IPS-18c (cell line): ENCODE data around the gene ADGRV1.
"Not testable (repeated sequence)": the region's sequence is repeated elsewhere in the genome, so short reads cannot be mapped to it uniquely, and the experiment has no call there.

ENCODE experiments used
- H3K4me3 ChIP-seq: 2 replicates; pipeline ENCODE4 v1.7.0; 2013; ENCODE audit warnings: low read depth, mild to moderate bottlenecking, low read length, moderate library complexity; ENCODE audit not compliant: insufficient read depth
- H3K9me3 ChIP-seq: one replicate; pipeline ENCODE4 v1.6.1; 2013; ENCODE audit warnings: mild to moderate bottlenecking, low read length, moderate library complexity; ENCODE audit not compliant: control insufficient read depth, insufficient read depth

Gene ADGRV1

GRCh38 chr5:90803381-90803780, 244.8 kb downstream of the ADGRV1 start:
- Histone ChIP-seq H3K4me3 (no peak overlapping the region), H3K9me3 (peaks cover 2% of the 10 kb centered on the region)

GRCh38 chr5:90803876-90804275, 245.3 kb downstream of the ADGRV1 start:
- Histone ChIP-seq H3K4me3 (no peak overlapping the region), H3K9me3 (no peaks in the 10 kb centered on the region)

- no peak overlapping the region for H3K4me3 ChIP-seq
- no peaks in the 10 kb centered on the region for H3K9me3 ChIP-seq
Measured at GRCh38 chr5:90807496-90807895, 248.9 kb downstream of the ADGRV1 start.

- Histone ChIP-seq H3K4me3 (no peak overlapping the region), H3K9me3 (no peaks in the 10 kb centered on the region)
Measured at GRCh38 chr5:90809311-90810056, 250.9 kb downstream of the ADGRV1 start.

GRCh38 chr5:90810211-90810610, 251.6 kb downstream of the ADGRV1 start:
- H3K9me3 ChIP-seq, result no peaks in the 10 kb centered on the region
- no peak overlapping the region for H3K4me3 ChIP-seq

GRCh38 chr5:90813392-90813791, 254.8 kb downstream of the ADGRV1 start:
- Histone ChIP-seq H3K4me3 (no peak overlapping the region), H3K9me3 (no peaks in the 10 kb centered on the region)

- not testable (repeated sequence) for H3K4me3 ChIP-seq, H3K9me3 ChIP-seq
Measured at GRCh38 chr5:90822062-90822461, 263.5 kb downstream of the ADGRV1 start.

GRCh38 chr5:90824436-90824835, 265.8 kb downstream of the ADGRV1 start:
- no peaks in the 10 kb centered on the region for H3K9me3 ChIP-seq
- no peak overlapping the region for H3K4me3 ChIP-seq

GRCh38 chr5:90830058-90830457, 271.5 kb downstream of the ADGRV1 start:
- Histone ChIP-seq H3K4me3 (no peak overlapping the region), H3K9me3 (no peaks in the 10 kb centered on the region)

GRCh38 chr5:90833753-90834152, 275.2 kb downstream of the ADGRV1 start:
- no peaks in the 10 kb centered on the region for H3K9me3 ChIP-seq
- no peak overlapping the region for H3K4me3 ChIP-seq

- H3K9me3 ChIP-seq, result no peaks in the 10 kb centered on the region
- no peak overlapping the region for H3K4me3 ChIP-seq
Measured at GRCh38 chr5:90834711-90835110, 276.1 kb downstream of the ADGRV1 start.

- H3K9me3 ChIP-seq, result no peaks in the 10 kb centered on the region
- no peak overlapping the region for H3K4me3 ChIP-seq
Measured at GRCh38 chr5:90843443-90843842, 284.8 kb downstream of the ADGRV1 start.

- Histone ChIP-seq H3K4me3 (no peak overlapping the region), H3K9me3 (no peaks in the 10 kb centered on the region)
Measured at GRCh38 chr5:90844931-90845330, 286.3 kb downstream of the ADGRV1 start.

GRCh38 chr5:90845723-90846554, 287.3 kb downstream of the ADGRV1 start:
- Histone ChIP-seq H3K9me3 (no peaks in the 10 kb centered on the region), H3K4me3 (no peak overlapping the region)

- not testable (repeated sequence) for H3K9me3 ChIP-seq, H3K4me3 ChIP-seq
Measured at GRCh38 chr5:90847606-90848005, 289.0 kb downstream of the ADGRV1 start.

GRCh38 chr5:90849939-90850338, 291.3 kb downstream of the ADGRV1 start:
- Histone ChIP-seq H3K9me3 (no peaks in the 10 kb centered on the region), H3K4me3 (no peak overlapping the region)

- H3K4me3 ChIP-seq, result no peak overlapping the region
- H3K9me3 ChIP-seq, result no peaks in the 10 kb centered on the region
Measured at GRCh38 chr5:90852531-90852930, 293.9 kb downstream of the ADGRV1 start.

GRCh38 chr5:90853750-90854149, 295.2 kb downstream of the ADGRV1 start:
- Histone ChIP-seq H3K9me3 (no peaks in the 10 kb centered on the region), H3K4me3 (no peak overlapping the region)
